Measurements from ENCODE around the gene MAP3K12.
"Not testable (repeated sequence)": the region's sequence is repeated elsewhere in the genome, so short reads cannot be mapped to it uniquely, and the experiment has no call there.

DNA sequence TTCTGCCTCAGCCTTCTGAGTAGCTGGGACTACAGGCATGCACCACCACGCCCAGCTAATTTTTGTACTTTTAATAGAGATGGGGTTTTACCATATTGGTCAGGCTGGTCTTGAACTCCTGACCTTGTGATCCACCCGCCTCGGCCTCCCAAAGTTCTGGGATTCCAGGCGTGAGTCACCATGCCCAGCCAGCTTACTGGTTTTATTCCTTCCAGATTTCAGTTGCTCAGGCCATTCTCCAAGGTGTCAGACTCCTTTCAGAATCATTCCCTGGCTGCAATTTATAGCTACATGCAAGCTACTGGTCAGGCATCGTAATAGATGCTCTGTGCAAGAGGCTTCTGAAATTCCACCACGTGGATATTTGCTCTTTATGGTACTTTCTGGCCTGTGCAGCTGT, 17.8 kb downstream of the MAP3K12 start:
- TF ChIP-seq, protein P1, sequence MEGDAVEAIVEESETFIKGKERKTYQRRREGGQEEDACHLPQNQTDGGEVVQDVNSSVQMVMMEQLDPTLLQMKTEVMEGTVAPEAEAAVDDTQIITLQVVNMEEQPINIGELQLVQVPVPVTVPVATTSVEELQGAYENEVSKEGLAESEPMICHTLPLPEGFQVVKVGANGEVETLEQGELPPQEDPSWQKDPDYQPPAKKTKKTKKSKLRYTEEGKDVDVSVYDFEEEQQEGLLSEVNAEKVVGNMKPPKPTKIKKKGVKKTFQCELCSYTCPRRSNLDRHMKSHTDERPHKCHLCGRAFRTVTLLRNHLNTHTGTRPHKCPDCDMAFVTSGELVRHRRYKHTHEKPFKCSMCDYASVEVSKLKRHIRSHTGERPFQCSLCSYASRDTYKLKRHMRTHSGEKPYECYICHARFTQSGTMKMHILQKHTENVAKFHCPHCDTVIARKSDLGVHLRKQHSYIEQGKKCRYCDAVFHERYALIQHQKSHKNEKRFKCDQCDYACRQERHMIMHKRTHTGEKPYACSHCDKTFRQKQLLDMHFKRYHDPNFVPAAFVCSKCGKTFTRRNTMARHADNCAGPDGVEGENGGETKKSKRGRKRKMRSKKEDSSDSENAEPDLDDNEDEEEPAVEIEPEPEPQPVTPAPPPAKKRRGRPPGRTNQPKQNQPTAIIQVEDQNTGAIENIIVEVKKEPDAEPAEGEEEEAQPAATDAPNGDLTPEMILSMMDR (IDR thresholded peaks at IDR 0.05), result not testable (repeated sequence)
- not testable (repeated sequence) for TF ChIP-seq POLR2A, POLR2AphosphoS5 (IDR thresholded peaks at IDR 0.05)
